HG02642 (cell line): ENCODE results near the gene MTHFR.

Experiments used
- ATAC-seq: cut with Tn5 transposase; IDR thresholded peaks from one replicate; pipeline ENCODE4 v1.9.1; 2021; ENCODE audit warnings: mild to moderate bottlenecking; ENCODE audit not compliant: unreplicated experiment, poor library complexity

Gene MTHFR

GRCh38 chr1:11764519-11764918 lies 41.2 kb downstream of the MTHFR start:
- ATAC-seq, result no peak

- ATAC-seq, result no peak
These were observed 41.6 kb downstream of the MTHFR start for GRCh38 chr1:11764115-11764514.

GRCh38 chr1:11761988-11762406 lies 43.8 kb downstream of the MTHFR start, which contains the start of gene C1orf167:
Gene C1orf167 (plus strand): TSS chr1:11762193. CDS start chr1:11764401, 2,208 bp downstream.
- no peak for ATAC-seq

DNA sequence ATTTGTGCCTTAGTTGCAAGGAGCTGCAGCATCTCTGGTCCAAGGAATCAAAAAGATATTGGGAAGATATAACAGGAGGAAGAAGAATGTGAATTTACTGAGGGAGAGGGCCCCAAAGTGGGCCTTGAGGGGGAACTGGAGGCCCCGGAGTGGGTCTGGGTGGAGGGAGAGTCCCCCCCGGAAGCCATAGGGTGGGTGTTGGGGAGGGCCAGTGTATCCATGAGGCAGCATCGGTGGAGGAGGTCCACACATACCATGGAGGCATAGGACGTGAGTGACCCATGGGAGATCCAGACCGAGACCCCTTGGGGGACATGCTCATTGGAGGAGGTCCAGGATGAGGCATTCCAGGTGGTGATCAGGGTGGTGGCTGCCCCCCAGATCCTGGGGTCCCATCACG lies 44.5 kb downstream of the MTHFR start:
- ATAC-seq, result no peak

- no peak for ATAC-seq
These were observed 46.0 kb downstream of the MTHFR start for GRCh38 chr1:11759791-11760190.

GRCh38 chr1:11757047-11757446 lies 48.7 kb downstream of the MTHFR start:
- no peak for ATAC-seq

- ATAC-seq, result no peak
These were observed 52.1 kb downstream of the MTHFR start for GRCh38 chr1:11753555-11754208.

DNA sequence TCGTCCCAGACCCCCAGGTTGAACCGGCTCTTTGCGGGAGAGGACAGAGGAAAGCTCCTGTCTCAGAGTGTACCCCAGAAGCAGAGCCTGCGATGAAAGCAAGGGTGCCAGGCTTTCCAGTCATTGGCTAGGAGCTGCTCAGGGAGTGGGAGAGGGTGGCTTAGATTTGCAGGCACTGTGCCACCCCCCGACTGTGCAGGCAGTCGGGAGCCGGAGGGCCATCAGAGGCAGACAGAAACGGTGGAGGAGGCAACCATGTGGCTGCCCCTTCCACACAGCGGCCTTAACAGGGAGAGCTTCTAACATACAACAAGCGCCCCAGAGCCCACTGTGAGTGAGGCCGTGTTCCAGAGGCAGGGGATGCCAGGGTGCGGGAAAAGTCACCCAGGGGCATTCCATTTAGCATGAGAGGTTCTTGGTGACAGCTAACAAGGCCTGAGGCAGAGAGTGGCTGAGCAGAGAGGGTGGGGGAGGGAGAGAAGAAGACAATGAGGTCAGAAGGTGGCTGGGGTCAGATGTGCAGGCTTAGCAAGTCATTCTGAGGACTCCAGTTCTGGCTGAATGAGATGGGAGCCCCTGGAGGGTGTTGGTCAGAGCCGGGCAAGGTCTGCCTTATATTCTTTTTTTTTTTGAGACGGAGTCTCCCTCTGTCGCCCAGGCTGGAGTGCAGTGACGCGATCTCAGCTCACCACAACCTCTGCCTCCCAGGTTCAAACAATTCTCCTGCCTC lies 53.2 kb downstream of the MTHFR start:
- no peak for ATAC-seq

- ATAC-seq, result no peak
These were observed 54.7 kb downstream of the MTHFR start for GRCh38 chr1:11751087-11751486.

GRCh38 chr1:11749996-11750395 lies 55.8 kb downstream of the MTHFR start:
- no peak for ATAC-seq

DNA sequence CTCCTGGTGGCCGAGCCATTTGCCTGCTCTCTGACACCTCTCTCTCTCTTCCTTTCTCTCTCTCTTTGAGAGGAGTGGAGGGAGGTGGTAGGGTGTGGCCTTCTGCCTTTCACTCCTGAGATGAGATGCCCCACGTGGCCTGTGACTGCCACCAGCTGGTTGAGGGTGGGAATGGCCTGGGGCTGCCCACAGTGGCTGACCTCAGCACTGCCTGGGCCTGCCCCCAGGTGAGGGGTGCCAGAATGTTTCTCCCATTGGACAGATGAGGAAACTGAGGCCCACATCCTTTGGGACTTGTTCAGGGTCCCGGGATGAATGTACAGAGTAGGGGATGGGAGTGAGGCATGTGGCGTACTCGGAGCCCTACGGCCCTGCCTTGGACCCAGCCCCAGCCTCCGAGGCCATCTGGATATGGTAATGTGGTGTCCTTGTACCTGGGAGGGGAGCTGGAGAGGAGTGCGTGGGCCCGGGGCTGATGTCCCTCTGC lies 56.5 kb downstream of the MTHFR start:
- ATAC-seq, result no peak

DNA sequence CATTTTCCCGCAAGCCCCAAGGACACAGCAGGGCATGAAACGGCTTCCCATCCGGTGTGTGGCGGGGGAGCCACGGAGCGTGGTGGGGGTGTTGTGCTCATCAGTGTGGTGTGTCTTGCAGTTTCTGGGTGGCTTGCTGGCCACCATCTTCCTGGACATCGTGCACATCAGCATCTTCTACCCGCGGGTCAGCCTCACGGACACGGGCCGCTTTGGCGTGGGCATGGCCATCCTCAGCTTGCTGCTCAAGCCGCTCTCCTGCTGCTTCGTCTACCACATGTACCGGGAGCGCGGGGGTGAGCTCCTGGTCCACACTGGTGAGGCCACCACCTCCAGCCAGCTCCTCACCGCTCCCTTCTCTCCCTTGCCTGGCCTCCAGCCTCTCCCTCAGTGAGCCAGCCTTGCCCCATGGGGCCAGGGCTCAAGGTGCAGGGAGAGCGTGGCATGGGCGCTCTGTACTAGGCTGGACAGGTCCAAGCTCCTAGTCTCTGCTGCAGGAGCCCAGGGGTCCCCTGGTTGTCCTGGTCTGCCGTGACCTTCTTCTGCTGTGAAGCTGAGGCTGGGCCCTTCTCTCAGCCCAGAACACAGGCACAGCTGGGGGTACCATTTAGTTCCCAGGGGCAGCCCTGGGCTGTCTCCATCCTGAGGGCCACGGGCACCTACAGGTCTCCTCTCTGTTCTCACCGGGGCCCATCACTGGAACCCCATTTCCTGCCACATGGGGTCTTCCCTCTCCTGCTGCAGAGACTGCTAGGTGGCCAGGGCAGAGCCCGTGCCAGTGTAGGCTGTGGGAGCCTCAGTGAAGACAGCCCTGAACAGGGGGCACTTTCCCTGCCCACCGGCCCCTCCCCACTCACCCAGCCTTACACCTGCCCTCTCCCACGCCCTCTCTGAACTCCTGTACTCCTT lies 57.2 kb downstream of the MTHFR start:
- no peak for ATAC-seq

DNA sequence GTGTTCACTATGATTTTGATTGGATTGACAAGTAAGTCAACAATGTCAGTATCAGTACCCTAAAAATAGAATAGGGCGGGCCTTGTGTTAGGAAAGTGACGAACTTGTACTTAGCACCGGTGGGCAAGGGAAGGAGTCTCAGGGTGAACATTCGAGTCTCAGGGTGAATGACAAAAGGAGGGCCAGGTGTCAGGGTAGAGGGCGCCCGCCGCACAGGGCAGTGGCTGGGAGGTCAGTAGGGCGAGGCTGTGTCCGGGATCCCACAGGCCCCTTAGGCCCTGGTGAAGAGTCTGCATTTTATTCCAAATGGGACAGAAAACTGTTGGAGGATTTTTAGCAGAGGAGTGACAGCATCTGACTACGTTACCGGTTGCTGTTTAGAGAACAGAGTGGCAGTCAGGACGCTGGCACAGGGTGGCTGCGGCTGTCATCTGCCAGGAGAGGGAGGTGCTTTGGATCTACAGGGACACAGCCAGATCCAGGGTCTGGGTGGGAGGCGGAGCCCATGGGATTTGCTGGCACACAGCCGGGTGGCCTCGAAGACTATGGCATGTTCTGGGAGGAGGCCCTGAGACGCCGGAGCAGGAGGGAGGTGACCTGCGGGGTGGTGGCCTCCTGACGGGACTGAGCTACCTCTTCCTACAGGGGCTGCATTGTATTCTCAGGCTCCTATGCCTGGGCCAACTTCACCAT lies 58.8 kb downstream of the MTHFR start:
- no peak for ATAC-seq

GRCh38 chr1:11746092-11746491 lies 59.7 kb downstream of the MTHFR start:
- ATAC-seq, result no peak

DNA sequence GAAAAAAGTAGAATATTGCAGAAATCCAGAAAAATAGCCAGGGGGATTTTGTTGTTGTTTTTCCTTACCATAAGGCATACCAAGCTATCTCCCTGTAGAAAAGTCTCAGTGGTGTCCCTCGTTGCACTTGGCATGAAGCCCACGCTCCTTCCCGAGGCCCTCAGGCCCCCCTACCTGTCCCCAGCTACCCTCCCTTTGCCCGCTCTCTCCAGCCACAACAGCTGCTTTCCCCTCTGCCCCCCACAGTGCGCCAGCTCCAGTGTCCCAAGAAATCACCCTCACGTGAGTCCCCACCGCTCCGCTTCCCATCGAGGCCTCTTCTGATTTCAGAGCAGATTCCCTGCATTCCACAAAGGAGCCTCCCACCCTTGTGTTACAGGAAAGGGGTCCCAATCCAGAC lies 61.5 kb downstream of the MTHFR start:
- ATAC-seq, result no peak

GRCh38 chr1:11741919-11742558 lies 63.7 kb downstream of the MTHFR start:
- ATAC-seq, result no peak

DNA sequence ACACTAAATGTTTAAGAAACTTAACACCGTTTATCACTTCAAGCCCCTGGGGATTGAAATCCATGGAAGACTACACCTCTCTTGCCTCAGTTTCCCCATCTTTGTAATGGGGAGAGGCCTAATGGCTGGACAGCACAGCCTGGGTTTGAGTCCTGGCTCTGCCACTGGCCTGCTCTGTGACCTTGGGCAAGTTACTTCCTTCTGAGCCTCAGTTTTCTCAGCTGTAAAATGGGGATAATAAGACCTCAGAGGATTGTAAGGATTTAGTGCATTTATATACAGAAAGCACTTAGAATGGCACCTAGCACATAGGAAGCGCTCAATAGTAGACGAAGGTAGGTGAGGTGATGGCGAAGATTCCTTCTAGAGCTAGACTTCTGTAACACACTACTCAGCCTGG lies 64.3 kb downstream of the MTHFR start:
- ATAC-seq, result no peak

DNA sequence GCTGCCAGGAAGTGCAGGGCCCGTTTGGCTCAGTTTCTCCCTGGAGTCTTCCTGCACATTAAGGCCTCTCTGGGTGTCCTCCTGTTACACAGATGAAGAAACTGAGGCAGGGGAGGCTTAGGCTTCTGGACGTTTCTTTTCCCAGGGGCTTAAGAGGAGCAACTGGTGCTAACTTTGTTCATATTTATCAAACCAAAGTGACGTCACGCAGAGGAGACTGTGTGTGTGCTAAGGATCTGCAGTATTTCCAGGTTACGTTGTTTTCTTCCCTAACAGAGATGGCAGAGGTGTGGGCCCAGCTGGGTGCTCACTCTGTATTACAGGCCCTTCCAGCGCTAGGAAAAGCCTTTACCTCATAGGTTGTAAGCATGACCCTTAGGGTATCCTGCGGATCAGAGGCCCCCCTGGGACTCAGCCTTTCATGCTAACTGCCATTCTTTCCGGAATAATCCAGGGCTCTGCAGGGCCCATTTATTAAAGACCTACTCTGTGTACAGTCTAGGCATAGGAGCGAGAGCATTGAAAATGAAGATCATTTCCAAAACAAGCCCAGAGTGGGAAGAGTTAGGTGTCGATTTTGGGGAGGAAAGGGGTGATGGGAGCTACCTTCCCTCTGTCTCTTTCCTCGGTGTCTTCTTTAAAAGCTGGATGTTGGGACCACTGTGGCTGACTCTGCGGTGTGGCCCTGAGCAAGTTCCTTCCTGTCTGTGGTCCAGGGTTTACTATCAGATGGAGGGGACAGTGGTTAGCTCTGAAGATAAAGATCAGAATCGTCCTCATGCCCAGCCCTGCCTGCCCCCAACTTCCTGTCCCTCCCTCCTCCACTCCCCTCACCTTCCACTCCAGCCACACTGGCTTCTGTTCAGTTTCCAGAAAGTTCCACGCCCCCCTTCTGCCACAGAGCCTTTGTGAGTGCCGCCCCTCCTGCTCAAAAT lies 65.2 kb downstream of the MTHFR start:
- no peak for ATAC-seq

DNA sequence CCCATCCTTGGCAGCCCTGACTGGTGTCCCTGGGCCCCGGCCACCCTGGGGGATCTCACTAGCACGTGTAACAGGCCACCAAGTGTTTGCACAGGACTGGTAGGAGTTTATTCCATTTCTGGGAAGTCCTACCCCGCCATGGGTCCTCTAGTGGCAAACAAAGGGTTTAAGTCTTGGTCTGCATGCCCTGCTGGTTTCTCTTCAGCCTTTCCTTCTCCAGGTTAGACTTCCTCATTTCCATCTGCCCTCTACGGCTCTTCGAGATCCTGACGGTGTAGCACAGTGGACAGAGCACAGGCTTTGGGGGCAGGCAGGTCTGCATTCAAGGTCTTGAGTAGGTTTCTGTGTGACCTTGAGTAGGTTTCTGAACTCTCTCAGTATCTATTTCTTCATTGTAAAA lies 67.0 kb downstream of the MTHFR start:
- no peak for ATAC-seq
